ENCODE measurements around the gene CYBC1. TPM values are rescaled to one million over a fixed set of nuclear protein-coding genes. Genes with fewer than 3 reads are reported as not detected.

The CYBC1 gene
- total RNA-seq, 3 donors from 2014 or later = 79.2 to 90.5 (median 81.0) TPM

- no peak overlapping the region for H3K4me3 ChIP-seq
- H3K9me3 ChIP-seq = no peaks in the 10 kb centered on the region
- H3K36me3 ChIP-seq (ENCODE audit: low read depth) = no peaks in the 10 kb centered on the region
- intact Hi-C loops (cut with DNase I, micrococcal nuclease) = no loop called here
- H3K4me1 ChIP-seq (ENCODE audit: low read depth) = peaks cover 16% of the 10 kb centered on the region
- peak; percentile 69 for ATAC-seq
- peak; percentile 75 for TF ChIP-seq CTCF (IDR thresholded peaks at IDR 0.05)
- DNase-seq = peak; percentile 87 to 91 (median 89)
These were observed 43.9 kb upstream of the CYBC1 start for GRCh38 chr17:82494236-82495055.

DNA sequence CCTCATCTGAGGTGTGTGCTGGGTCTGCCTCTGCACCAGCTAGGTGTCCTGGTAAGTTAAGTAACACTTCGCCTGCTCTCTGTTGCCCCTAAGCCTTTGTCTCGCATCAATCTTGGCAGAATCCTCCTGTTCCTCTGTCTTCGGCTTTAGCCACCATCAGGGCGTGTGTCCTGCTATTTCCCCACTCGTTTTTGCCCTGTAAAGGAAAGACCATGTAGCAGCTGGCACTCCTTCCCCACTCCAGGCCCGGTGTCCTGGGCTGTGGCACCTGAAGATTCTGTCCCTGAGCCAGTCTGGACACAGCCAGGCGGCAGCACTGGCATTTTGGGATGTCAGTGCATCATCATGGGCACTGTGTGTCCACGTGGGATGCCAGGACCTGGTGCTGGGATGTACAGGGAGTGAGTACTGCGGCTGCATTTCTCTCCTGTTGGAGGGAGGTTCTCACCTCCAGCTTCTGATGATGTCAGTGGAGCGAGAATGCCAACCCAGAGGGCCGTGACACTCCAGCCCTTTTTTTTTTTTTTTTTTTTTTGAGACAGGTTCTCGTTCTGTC is 42.8 kb upstream of the CYBC1 start:
- intact Hi-C loops (cut with DNase I, micrococcal nuclease) = no loop called here
- DNase-seq (no peak), ATAC-seq (no peak)
- no peak for TF ChIP-seq CTCF (IDR thresholded peaks at IDR 0.05)
- Histone ChIP-seq H3K4me3 (no peak overlapping the region), H3K4me1 (ENCODE audit: low read depth) (peaks cover 16% of the 10 kb centered on the region), H3K36me3 (ENCODE audit: low read depth) (no peaks in the 10 kb centered on the region), H3K9me3 (no peaks in the 10 kb centered on the region)

DNA sequence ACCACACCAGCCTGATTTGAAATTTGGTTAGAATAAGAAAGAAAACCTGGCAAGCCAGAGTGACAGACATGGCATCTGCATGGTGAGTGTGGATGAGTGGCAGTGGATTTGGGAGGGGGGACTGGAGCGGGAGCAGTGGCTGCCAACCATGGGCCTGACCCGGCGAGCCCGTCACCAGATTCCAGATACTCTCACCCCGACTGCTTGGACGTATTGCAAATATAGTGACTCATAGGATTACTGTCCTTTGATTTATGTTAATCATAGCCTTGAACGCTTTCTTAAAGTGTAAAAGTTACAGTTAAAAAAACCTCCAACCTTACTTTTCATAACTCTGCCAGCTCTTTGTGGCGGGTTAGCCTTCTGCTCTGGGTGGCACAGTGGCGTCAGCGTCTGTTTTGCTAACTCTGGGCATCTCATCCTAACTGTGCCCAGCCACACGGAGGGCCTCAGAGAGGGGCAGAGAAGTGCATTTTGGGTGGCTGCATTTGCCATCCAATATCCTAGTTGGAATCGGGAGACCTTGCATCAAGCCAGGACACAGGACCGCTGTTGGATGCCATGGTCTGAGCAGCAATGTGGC is 42.2 kb upstream of the CYBC1 start:
- intact Hi-C loops (cut with DNase I, micrococcal nuclease) = no loop called here
- Histone ChIP-seq H3K36me3 (ENCODE audit: low read depth) (no peaks in the 10 kb centered on the region), H3K4me1 (ENCODE audit: low read depth) (peaks cover 16% of the 10 kb centered on the region), H3K4me3 (no peak overlapping the region), H3K9me3 (no peaks in the 10 kb centered on the region)
- ATAC-seq = no peak
- TF ChIP-seq CTCF (IDR thresholded peaks at IDR 0.05) = no peak
- no peak for DNase-seq

- intact Hi-C loops (cut with DNase I, micrococcal nuclease) = no loop called here
- H3K4me3 ChIP-seq = no peak overlapping the region
- no peak for DNase-seq
- peaks cover 13% of the 10 kb centered on the region for H3K4me1 ChIP-seq (ENCODE audit: low read depth)
- TF ChIP-seq CTCF (IDR thresholded peaks at IDR 0.05) = no peak
- ATAC-seq = no peak
- H3K36me3 ChIP-seq (ENCODE audit: low read depth) = no peaks in the 10 kb centered on the region
- H3K9me3 ChIP-seq = no peaks in the 10 kb centered on the region
These were observed 41.0 kb upstream of the CYBC1 start for GRCh38 chr17:82491533-82491932.

DNA sequence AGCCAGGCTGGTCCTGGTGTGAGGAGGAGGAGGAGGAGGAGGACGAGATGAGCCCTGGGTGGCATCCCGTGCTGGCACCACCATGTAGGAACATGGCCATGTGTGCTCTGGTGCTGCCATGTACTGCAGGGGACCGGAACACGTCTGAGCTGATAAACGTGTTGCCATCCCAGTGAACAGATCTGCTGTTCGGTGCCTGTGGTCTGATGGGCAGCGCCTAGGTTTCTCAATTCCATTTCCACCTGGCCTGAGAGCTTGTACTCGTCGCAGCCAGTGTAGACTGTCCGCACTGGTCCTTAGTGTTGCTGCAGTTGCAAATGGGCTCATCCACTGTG is 40.6 kb upstream of the CYBC1 start:
- Histone ChIP-seq H3K4me3 (no peak overlapping the region), H3K4me1 (ENCODE audit: low read depth) (peaks cover 12% of the 10 kb centered on the region), H3K36me3 (ENCODE audit: low read depth) (no peaks in the 10 kb centered on the region), H3K9me3 (no peaks in the 10 kb centered on the region)
- no peak for ATAC-seq
- no peak for DNase-seq
- intact Hi-C loops (cut with DNase I, micrococcal nuclease) = no loop called here
- TF ChIP-seq CTCF (IDR thresholded peaks at IDR 0.05) = no peak

Data from mucosa of descending colon (tissue), 3 donors.